Measurements from ENCODE around the gene NOP56.

DNA sequence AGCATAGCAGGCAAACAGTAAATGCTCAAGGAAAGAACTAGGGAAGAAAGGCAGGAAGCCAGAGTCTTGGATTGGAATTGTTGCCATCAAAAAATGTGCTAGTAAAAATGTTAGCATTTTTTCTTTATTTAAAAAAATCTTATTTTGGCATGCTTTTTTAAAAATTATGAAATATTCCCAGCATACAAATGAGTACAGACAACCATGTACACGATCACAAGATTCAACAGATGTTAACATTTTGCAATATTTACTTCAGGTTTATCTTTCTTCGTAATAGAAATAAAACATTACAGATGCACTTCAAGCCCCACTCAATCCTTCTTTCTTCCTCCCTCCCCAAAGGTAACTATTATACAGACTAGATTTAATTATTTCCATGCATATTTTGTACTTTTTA is 27.4 kb upstream of the NOP56 start:
- TF ChIP-seq, protein P1, sequence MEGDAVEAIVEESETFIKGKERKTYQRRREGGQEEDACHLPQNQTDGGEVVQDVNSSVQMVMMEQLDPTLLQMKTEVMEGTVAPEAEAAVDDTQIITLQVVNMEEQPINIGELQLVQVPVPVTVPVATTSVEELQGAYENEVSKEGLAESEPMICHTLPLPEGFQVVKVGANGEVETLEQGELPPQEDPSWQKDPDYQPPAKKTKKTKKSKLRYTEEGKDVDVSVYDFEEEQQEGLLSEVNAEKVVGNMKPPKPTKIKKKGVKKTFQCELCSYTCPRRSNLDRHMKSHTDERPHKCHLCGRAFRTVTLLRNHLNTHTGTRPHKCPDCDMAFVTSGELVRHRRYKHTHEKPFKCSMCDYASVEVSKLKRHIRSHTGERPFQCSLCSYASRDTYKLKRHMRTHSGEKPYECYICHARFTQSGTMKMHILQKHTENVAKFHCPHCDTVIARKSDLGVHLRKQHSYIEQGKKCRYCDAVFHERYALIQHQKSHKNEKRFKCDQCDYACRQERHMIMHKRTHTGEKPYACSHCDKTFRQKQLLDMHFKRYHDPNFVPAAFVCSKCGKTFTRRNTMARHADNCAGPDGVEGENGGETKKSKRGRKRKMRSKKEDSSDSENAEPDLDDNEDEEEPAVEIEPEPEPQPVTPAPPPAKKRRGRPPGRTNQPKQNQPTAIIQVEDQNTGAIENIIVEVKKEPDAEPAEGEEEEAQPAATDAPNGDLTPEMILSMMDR (IDR thresholded peaks at IDR 0.05): no peak
- no peak for TF ChIP-seq EZH2 (IDR thresholded peaks at IDR 0.05; ENCODE audit: borderline replicate concordance, insufficient read depth, low read depth, low read length, poor library complexity, severe bottlenecking)

Data from B cell (primary cell).